ENCODE results near the gene AREL1. TPM values are rescaled to one million over a fixed set of nuclear protein-coding genes. Genes with fewer than 3 reads are reported as not detected.

Gene AREL1
- total and polyA plus RNA-seq, 2 of the 8 experiments (the other 6 are each of a cell fraction or from before 2014, with no cell fraction given), result 31.4 to 49.1 TPM

- no peak overlapping the region for H4K8ac ChIP-seq (ENCODE audit: extremely low read depth, insufficient read depth, low read length)
- no peak overlapping the region for H3K4ac ChIP-seq (replicated peaks; ENCODE audit: insufficient read length, low read depth, low read length)
- H3K14ac ChIP-seq (ENCODE audit: insufficient read length), result no peak overlapping the region
- H3K9ac ChIP-seq (replicated peaks in 1 of 4; ENCODE audit: extremely low read depth in 1 of 4, low read depth in 3 of 4, low read length in 3 of 4), result no peak overlapping the region
- H3K79me1 ChIP-seq (ENCODE audit: low read depth, low read length), result no peaks in the 10 kb centered on the region
- H3K56ac ChIP-seq (replicated peaks; ENCODE audit: insufficient read length, low read depth, low read length), result no peak overlapping the region
- no peak overlapping the region for H3K18ac ChIP-seq (ENCODE audit: extremely low read depth, low read length)
- no peak overlapping the region for H2AK5ac ChIP-seq (ENCODE audit: low read depth, low read length)
- H2BK20ac ChIP-seq (ENCODE audit: low read length), result no peak overlapping the region
- H4K91ac ChIP-seq (replicated peaks; ENCODE audit: insufficient read length, low read length), result no peak overlapping the region
- H3K9me3 ChIP-seq (ENCODE audit: insufficient read depth in 2 of 2, low read depth in 1 of 2, low read length in 1 of 2), result no peaks in the 10 kb centered on the region
- H3K4me2 ChIP-seq (ENCODE audit: insufficient read depth in 1 of 2, low read depth in 2 of 2, low read length in 2 of 2), result no peak overlapping the region
- no peaks in the 10 kb centered on the region for H4K20me1 ChIP-seq (replicated peaks in 1 of 2; ENCODE audit: control insufficient read depth in 1 of 2, insufficient read depth in 2 of 2, low read length in 2 of 2)
- H3K27me3 ChIP-seq (replicated peaks in 1 of 4; ENCODE audit: control insufficient read depth in 3 of 4, extremely low read depth in 1 of 4, insufficient read depth in 3 of 4, low read length in 3 of 4), result no peaks in the 10 kb centered on the region
- ChIA-PET CTCF (ENCODE audit: partially characterized antibody) (interaction anchor here (1.0 to 8.5 kb wide), 5 partner anchors 9 to 126 kb away, joined by 3 to 82 read pairs (median 4); partner anchors contain the start of gene LTBP2), POLR2A (ENCODE audit: partially characterized antibody) (interaction anchor here (0.9 to 1.4 kb wide), 3 partner anchors 9 to 81 kb away, joined by 3 to 6 read pairs (median 3); no protein-coding TSS in a partner anchor)
- no peak for DNase-seq (ENCODE audit: low read depth in 1 of 2, low spot score in 2 of 2)
- H2BK120ac ChIP-seq (replicated peaks; ENCODE audit: low read depth, low read length), result no peak overlapping the region
- H3K23me2 ChIP-seq (ENCODE audit: low read depth, low read length), result no peaks in the 10 kb centered on the region
- whole genome bisulfite sequencing, 2 experiments (ENCODE audit: extremely low coverage in 1 of 2, insufficient coverage in 1 of 2, insufficient read length in 1 of 2, insufficient replicate concordance in 2 of 2, low coverage in 1 of 2, low lambda C conversion rate in 2 of 2, missing lambda C conversion rate in 1 of 2), result 91% methylated on average over 2 of the region's 2 CpGs; no CpG with 5 or more reads in 1 of the 2 experiments
- H3K79me2 ChIP-seq (ENCODE audit: control insufficient read depth in 1 of 2, insufficient read depth in 2 of 2, low read length in 2 of 2), result no peaks in the 10 kb centered on the region
- H3K27ac ChIP-seq (ENCODE audit: low read depth, low read length), result no peak overlapping the region
- no peak for FAIRE-seq
- H2BK15ac ChIP-seq (ENCODE audit: low read length), result no peak overlapping the region
- H3K23ac ChIP-seq (ENCODE audit: insufficient read length), result no peak overlapping the region
- H2BK12ac ChIP-seq (ENCODE audit: low read depth, low read length), result no peak overlapping the region
- H2BK5ac ChIP-seq (ENCODE audit: low read depth, low read length), result no peak overlapping the region
- no peaks in the 10 kb centered on the region for H3K36me3 ChIP-seq (ENCODE audit: control insufficient read depth in 2 of 4, insufficient read depth in 4 of 4, low read length in 3 of 4)
- no peak overlapping the region for H2AFZ ChIP-seq (ENCODE audit: low read length)
- H4K5ac ChIP-seq (ENCODE audit: insufficient read length, low read depth, low read length), result no peak overlapping the region
- peaks cover 0 to 4% (median 3%) of the 10 kb centered on the region in 4 experiments; a peak in 6 of 7 replicates for H3K4me1 ChIP-seq (replicated peaks in 1 of 4; ENCODE audit: control insufficient read depth in 3 of 4, insufficient read depth in 4 of 4, low read length in 3 of 4)
- H3K4me3 ChIP-seq (ENCODE audit: extremely low read depth in 1 of 4, insufficient read depth in 2 of 4, low read depth in 3 of 4, low read length in 4 of 4), result no peak overlapping the region
- TF ChIP-seq ATF3 (IDR thresholded peaks at IDR 0.05; ENCODE audit: insufficient read depth, low read depth, low read length), result no peak
- no peak for TF ChIP-seq POLR2AphosphoS5 (IDR thresholded peaks at IDR 0.05; ENCODE audit: low read depth, low read length)
- TF ChIP-seq CTBP2 (IDR thresholded peaks at IDR 0.05; ENCODE audit: borderline replicate concordance, insufficient read depth, insufficient read length, low read length), result no peak
- TF ChIP-seq ATF2 (IDR thresholded peaks at IDR 0.05; ENCODE audit: low read length), result no peak
- TF ChIP-seq SUZ12 (IDR thresholded peaks at IDR 0.05; ENCODE audit: low read length), result no peak
- no peak for TF ChIP-seq CBX5 (IDR thresholded peaks at IDR 0.05; ENCODE audit: low read depth, low read length)
- TF ChIP-seq SP2 (IDR thresholded peaks at IDR 0.05; ENCODE audit: low read length), result no peak
- TF ChIP-seq ASH2L (IDR thresholded peaks at IDR 0.05; ENCODE audit: low read length), result no peak
- no peak for TF ChIP-seq SP1 (IDR thresholded peaks at IDR 0.05; ENCODE audit: low read depth, low read length)
- no peak for TF ChIP-seq YY1 (IDR thresholded peaks at IDR 0.05; ENCODE audit: low read depth, low read length)
- TF ChIP-seq CHD1 (IDR thresholded peaks at IDR 0.05; ENCODE audit: low read depth, low read length), result no peak
- TF ChIP-seq EGR1 (IDR thresholded peaks at IDR 0.05; ENCODE audit: borderline replicate concordance, low read depth, low read length), result no peak
- TF ChIP-seq BACH1 (IDR thresholded peaks at IDR 0.05; ENCODE audit: low read length), result no peak
Measured at GRCh38 chr14:74634964-74635363, 77.9 kb downstream of the AREL1 start.
